ENCODE results near the gene SLC2A5. TPM values are rescaled to one million over a fixed set of nuclear protein-coding genes. Genes with fewer than 3 reads are reported as not detected.

Gene SLC2A5
- total RNA-seq, 1 donor from 2014 or later, result 0.79 TPM

GRCh38 chr1:9014475-9015375 is 54.7 kb downstream of the SLC2A5 start:
- Histone ChIP-seq H3K36me3 (ENCODE audit: insufficient read depth, low read length) (no peaks in the 10 kb centered on the region), H3K79me2 (ENCODE audit: insufficient read depth, low read length) (no peaks in the 10 kb centered on the region), H4K20me1 (ENCODE audit: insufficient read depth, low read length) (no peaks in the 10 kb centered on the region), H3K4me2 (ENCODE audit: low read length) (no peak overlapping the region), H2AFZ (ENCODE audit: low read depth, low read length) (no peak overlapping the region), H3K27ac (ENCODE audit: low read depth, low read length) (no peak overlapping the region), H3K4me3 (ENCODE audit: insufficient read depth, low read depth, low read length) (no peak overlapping the region), H3K9me3 (ENCODE audit: insufficient read depth, low read depth, low read length) (no peaks in the 10 kb centered on the region), H3K9ac (ENCODE audit: low read length) (no peak overlapping the region), H3K4me1 (ENCODE audit: insufficient read depth, low read length) (no peaks in the 10 kb centered on the region), H3K27me3 (ENCODE audit: insufficient read depth, low read length) (no peaks in the 10 kb centered on the region)
- H3K9me3 Mint-ChIP-seq (ENCODE audit: unreplicated experiment), result no peaks in the 10 kb centered on the region
- no peak overlapping the region for H3K4me3 Mint-ChIP-seq (ENCODE audit: unreplicated experiment)
- DNase-seq (ENCODE audit: low read depth) (no peak), FAIRE-seq (no peak)
- no peaks in the 10 kb centered on the region for H3K36me3 Mint-ChIP-seq (ENCODE audit: low read depth, unreplicated experiment)
- TF ChIP-seq CTCF (IDR thresholded peaks at IDR 0.05; ENCODE audit: insufficient read depth, low read depth, low read length) (no peak), EZH2 (IDR thresholded peaks at IDR 0.05; ENCODE audit: insufficient read depth, low read length) (no peak)
- H3K27me3 Mint-ChIP-seq (ENCODE audit: low read depth, unreplicated experiment), result peaks cover 41% of the 10 kb centered on the region
- H3K27ac Mint-ChIP-seq (ENCODE audit: unreplicated experiment), result no peak overlapping the region
- no peaks in the 10 kb centered on the region for H3K4me1 Mint-ChIP-seq (ENCODE audit: low read depth, unreplicated experiment)

GRCh38 chr1:9013819-9014218 is 55.6 kb downstream of the SLC2A5 start:
- Histone ChIP-seq H3K27me3 (ENCODE audit: insufficient read depth, low read length) (peaks cover 2% of the 10 kb centered on the region), H3K4me1 (ENCODE audit: insufficient read depth, low read length) (no peaks in the 10 kb centered on the region), H3K27ac (ENCODE audit: low read depth, low read length) (no peak overlapping the region), H3K79me2 (ENCODE audit: insufficient read depth, low read length) (no peaks in the 10 kb centered on the region), H3K4me2 (ENCODE audit: low read length) (no peak overlapping the region), H3K9ac (ENCODE audit: low read length) (no peak overlapping the region), H2AFZ (ENCODE audit: low read depth, low read length) (no peak overlapping the region), H4K20me1 (ENCODE audit: insufficient read depth, low read length) (no peaks in the 10 kb centered on the region), H3K36me3 (ENCODE audit: insufficient read depth, low read length) (no peaks in the 10 kb centered on the region), H3K4me3 (ENCODE audit: insufficient read depth, low read depth, low read length) (no peak overlapping the region), H3K9me3 (ENCODE audit: insufficient read depth, low read depth, low read length) (no peaks in the 10 kb centered on the region)
- no peak overlapping the region for H3K27ac Mint-ChIP-seq (ENCODE audit: unreplicated experiment)
- no peak for DNase-seq (ENCODE audit: low read depth)
- no peaks in the 10 kb centered on the region for H3K36me3 Mint-ChIP-seq (ENCODE audit: low read depth, unreplicated experiment)
- no peak for FAIRE-seq
- TF ChIP-seq EZH2 (IDR thresholded peaks at IDR 0.05; ENCODE audit: insufficient read depth, low read length), result no peak
- H3K4me1 Mint-ChIP-seq (ENCODE audit: low read depth, unreplicated experiment), result no peaks in the 10 kb centered on the region
- H3K27me3 Mint-ChIP-seq (ENCODE audit: low read depth, unreplicated experiment), result peaks cover 39% of the 10 kb centered on the region
- no peak overlapping the region for H3K4me3 Mint-ChIP-seq (ENCODE audit: unreplicated experiment)
- no peaks in the 10 kb centered on the region for H3K9me3 Mint-ChIP-seq (ENCODE audit: unreplicated experiment)

GRCh38 chr1:9010781-9011323 is 58.6 kb downstream of the SLC2A5 start:
- Mint-ChIP-seq H3K4me3 (ENCODE audit: unreplicated experiment) (no peak overlapping the region), H3K27ac (ENCODE audit: unreplicated experiment) (no peak overlapping the region), H3K27me3 (ENCODE audit: low read depth, unreplicated experiment) (peaks cover 26% of the 10 kb centered on the region), H3K9me3 (ENCODE audit: unreplicated experiment) (no peaks in the 10 kb centered on the region), H3K36me3 (ENCODE audit: low read depth, unreplicated experiment) (no peaks in the 10 kb centered on the region), H3K4me1 (ENCODE audit: low read depth, unreplicated experiment) (no peaks in the 10 kb centered on the region)
- Histone ChIP-seq H3K4me1 (ENCODE audit: insufficient read depth, low read length) (no peaks in the 10 kb centered on the region), H3K9ac (ENCODE audit: low read length) (no peak overlapping the region), H2AFZ (ENCODE audit: low read depth, low read length) (no peak overlapping the region), H3K4me3 (ENCODE audit: insufficient read depth, low read depth, low read length) (no peak overlapping the region), H3K4me2 (ENCODE audit: low read length) (no peak overlapping the region), H3K79me2 (ENCODE audit: insufficient read depth, low read length) (no peaks in the 10 kb centered on the region), H3K9me3 (ENCODE audit: insufficient read depth, low read depth, low read length) (no peaks in the 10 kb centered on the region), H4K20me1 (ENCODE audit: insufficient read depth, low read length) (no peaks in the 10 kb centered on the region), H3K27me3 (ENCODE audit: insufficient read depth, low read length) (peaks cover 2% of the 10 kb centered on the region), H3K27ac (ENCODE audit: low read depth, low read length) (no peak overlapping the region), H3K36me3 (ENCODE audit: insufficient read depth, low read length) (no peaks in the 10 kb centered on the region)
- no peak for TF ChIP-seq EZH2 (IDR thresholded peaks at IDR 0.05; ENCODE audit: insufficient read depth, low read length)
- no peak for TF ChIP-seq CTCF (IDR thresholded peaks at IDR 0.05; ENCODE audit: insufficient read depth, low read depth, low read length)
- DNase-seq (ENCODE audit: low read depth), result no peak
- no peak for FAIRE-seq
